Measurements from ENCODE around the gene PTPRN2. TPM values are rescaled to one million over a fixed set of nuclear protein-coding genes. Genes with fewer than 3 reads are reported as not detected.

The PTPRN2 gene
- total and polyA plus RNA-seq, 9 of the 15 experiments (the other 6 are each of a cell fraction or from before 2014, with no cell fraction given), result not detected

DNA sequence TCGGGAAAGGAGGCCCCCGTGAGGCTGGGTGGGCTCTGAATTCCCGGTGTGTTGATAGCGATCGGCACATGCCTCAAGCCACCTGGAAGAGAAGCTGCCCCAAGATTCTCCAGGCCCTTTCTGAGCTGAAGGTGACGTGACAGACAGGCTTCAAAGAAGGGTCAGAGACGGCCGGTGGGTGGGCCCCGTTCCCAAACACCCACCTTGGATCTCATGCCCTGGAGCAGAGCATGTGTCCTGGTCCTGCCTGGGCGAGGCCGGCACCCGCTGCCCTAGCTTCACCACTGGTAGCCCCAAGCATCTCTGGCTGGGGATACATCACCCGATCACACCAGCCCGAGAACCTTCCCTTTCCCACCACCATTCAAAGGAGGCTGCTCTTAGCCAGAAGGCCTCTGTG lies 851.8 kb downstream of the PTPRN2 start:
- Histone ChIP-seq H3K36me3 (ENCODE audit: control insufficient read depth, insufficient read depth, low read length) (no peaks in the 10 kb centered on the region), H2AFZ (ENCODE audit: low read depth, low read length) (no peak overlapping the region), H3K79me2 (ENCODE audit: control insufficient read depth, insufficient read depth, low read length) (no peaks in the 10 kb centered on the region), H3K27ac (ENCODE audit: extremely low read depth, low read depth, low read length) (no peak overlapping the region), H4K20me1 (replicated peaks; ENCODE audit: control insufficient read depth, insufficient read depth, low read length) (peaks cover 5% of the 10 kb centered on the region; the same call in 1 of the 2 replicates), H3K4me1 (replicated peaks in 1 of 2; ENCODE audit: control insufficient read depth in 2 of 2, insufficient read depth in 2 of 2, low read length in 2 of 2) (peaks cover 0 to 4% of the 10 kb centered on the region in 2 experiments; a peak in 1 of 5 replicates), H3K4me3 (no peak overlapping the region), H3K9me3 (replicated peaks; ENCODE audit: control insufficient read depth, insufficient read depth, low read depth, low read length) (no peaks in the 10 kb centered on the region), H3K4me2 (ENCODE audit: insufficient read depth, low read length) (no peak overlapping the region), H3K9me1 (ENCODE audit: control insufficient read depth, insufficient read depth, low read length) (no peaks in the 10 kb centered on the region), H3K9ac (ENCODE audit: insufficient read depth in 1 of 2, low read depth in 2 of 2, low read length in 2 of 2) (no peak overlapping the region), H3K27me3 (ENCODE audit: control insufficient read depth in 2 of 2, insufficient read depth in 2 of 2, low read length in 2 of 2) (peaks cover 32 to 62% of the 10 kb centered on the region in 2 experiments)
- intact Hi-C loops (cut with micrococcal nuclease), result no loop called here
- in situ Hi-C loops (cut with MboI), result no loop called here
- FAIRE-seq (no peak), DNase-seq (ENCODE audit: extremely low read depth in 1 of 4, low spot score in 3 of 4) (no peak), ATAC-seq (no peak)
- no TSS peak for BruUV-seq (replicated peaks)
- POLR2A ChIA-PET, result interaction anchor here (0.7 kb wide), 1 partner anchor 115 kb away, joined by 3 read pairs; no protein-coding TSS in a partner anchor
- CTCF ChIA-PET (ENCODE audit: low intra/inter-chr PET ratio), result no interaction called here
- no peak for TF ChIP-seq DNMT1 (IDR thresholded peaks at IDR 0.05)
- TF ChIP-seq SAP30 (IDR thresholded peaks at IDR 0.05; ENCODE audit: borderline replicate concordance, insufficient read depth, low read depth, low read length, poor library complexity, severe bottlenecking), result no peak
- no peak for TF ChIP-seq NUFIP1 (IDR thresholded peaks at IDR 0.05; ENCODE audit: partially characterized antibody)
- no peak for TF ChIP-seq ELF2 (CRISPR knock-in tag; IDR thresholded peaks at IDR 0.05)
- TF ChIP-seq, protein P1, sequence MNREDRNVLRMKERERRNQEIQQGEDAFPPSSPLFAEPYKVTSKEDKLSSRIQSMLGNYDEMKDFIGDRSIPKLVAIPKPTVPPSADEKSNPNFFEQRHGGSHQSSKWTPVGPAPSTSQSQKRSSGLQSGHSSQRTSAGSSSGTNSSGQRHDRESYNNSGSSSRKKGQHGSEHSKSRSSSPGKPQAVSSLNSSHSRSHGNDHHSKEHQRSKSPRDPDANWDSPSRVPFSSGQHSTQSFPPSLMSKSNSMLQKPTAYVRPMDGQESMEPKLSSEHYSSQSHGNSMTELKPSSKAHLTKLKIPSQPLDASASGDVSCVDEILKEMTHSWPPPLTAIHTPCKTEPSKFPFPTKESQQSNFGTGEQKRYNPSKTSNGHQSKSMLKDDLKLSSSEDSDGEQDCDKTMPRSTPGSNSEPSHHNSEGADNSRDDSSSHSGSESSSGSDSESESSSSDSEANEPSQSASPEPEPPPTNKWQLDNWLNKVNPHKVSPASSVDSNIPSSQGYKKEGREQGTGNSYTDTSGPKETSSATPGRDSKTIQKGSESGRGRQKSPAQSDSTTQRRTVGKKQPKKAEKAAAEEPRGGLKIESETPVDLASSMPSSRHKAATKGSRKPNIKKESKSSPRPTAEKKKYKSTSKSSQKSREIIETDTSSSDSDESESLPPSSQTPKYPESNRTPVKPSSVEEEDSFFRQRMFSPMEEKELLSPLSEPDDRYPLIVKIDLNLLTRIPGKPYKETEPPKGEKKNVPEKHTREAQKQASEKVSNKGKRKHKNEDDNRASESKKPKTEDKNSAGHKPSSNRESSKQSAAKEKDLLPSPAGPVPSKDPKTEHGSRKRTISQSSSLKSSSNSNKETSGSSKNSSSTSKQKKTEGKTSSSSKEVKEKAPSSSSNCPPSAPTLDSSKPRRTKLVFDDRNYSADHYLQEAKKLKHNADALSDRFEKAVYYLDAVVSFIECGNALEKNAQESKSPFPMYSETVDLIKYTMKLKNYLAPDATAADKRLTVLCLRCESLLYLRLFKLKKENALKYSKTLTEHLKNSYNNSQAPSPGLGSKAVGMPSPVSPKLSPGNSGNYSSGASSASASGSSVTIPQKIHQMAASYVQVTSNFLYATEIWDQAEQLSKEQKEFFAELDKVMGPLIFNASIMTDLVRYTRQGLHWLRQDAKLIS (CRISPR knock-in tag; IDR thresholded peaks at IDR 0.05), result no peak
- no peak for TF ChIP-seq MTA2 (IDR thresholded peaks at IDR 0.05; ENCODE audit: low read depth)
- no peak for TF ChIP-seq SIN3B (IDR thresholded peaks at IDR 0.05; ENCODE audit: low read depth)
- 0% methylated on average over 14 of the region's 14 CpGs for WGBS (ENCODE audit: insufficient coverage, low coverage, missing lambda C conversion rate)
